ENCODE data around the gene KCNH1. TPM values are rescaled to one million over a fixed set of nuclear protein-coding genes. Genes with fewer than 3 reads are reported as not detected.

The KCNH1 gene
- total and polyA plus RNA-seq, 2 experiments from 2014 or later = 0.03 to 0.17 TPM

DNA sequence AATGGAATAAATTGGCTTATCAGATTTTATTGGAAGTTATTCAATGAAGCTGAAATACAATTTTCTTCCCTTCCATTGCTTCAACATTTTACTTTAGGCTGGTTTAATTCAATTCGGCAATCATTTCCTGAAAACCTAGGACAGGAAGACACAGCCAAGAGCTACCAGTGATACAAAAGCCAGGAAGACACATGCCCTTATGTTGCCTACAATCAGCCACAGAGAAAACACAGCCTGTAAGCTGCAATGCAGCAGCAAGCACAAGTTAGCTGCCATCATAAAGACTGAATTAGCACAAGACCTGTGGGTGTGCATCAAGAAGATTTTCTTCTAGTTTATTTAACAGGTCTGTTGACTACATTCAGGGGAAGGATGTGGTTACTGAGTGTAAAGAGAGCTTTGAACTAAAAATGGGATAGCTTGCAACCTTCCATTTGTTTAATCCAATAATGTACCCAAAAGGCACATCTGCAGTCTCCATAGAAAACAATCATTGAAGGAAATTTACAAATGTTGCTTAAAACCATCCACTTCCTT lies 193.8 kb downstream of the KCNH1 start:
- H4K20me1 ChIP-seq (ENCODE audit: insufficient read depth, poor library complexity, severe bottlenecking) = no peaks in the 10 kb centered on the region
- no peaks in the 10 kb centered on the region for H3K9me3 ChIP-seq (ENCODE audit: low read depth)
- H3K36me3 ChIP-seq (replicated peaks; ENCODE audit: insufficient read depth, low read depth) = no peaks in the 10 kb centered on the region
- no peak for DNase-seq (ENCODE audit: low spot score)
- H3K27me3 ChIP-seq = no peaks in the 10 kb centered on the region
- H3K9me2 ChIP-seq (replicated peaks; ENCODE audit: insufficient read depth) = no peaks in the 10 kb centered on the region
- H3K27ac ChIP-seq = no peak overlapping the region
- no peak overlapping the region for H3K4me2 ChIP-seq
- TF ChIP-seq EZH2 (IDR thresholded peaks at IDR 0.05; ENCODE audit: borderline replicate concordance) = no peak
- TF ChIP-seq, protein P1, sequence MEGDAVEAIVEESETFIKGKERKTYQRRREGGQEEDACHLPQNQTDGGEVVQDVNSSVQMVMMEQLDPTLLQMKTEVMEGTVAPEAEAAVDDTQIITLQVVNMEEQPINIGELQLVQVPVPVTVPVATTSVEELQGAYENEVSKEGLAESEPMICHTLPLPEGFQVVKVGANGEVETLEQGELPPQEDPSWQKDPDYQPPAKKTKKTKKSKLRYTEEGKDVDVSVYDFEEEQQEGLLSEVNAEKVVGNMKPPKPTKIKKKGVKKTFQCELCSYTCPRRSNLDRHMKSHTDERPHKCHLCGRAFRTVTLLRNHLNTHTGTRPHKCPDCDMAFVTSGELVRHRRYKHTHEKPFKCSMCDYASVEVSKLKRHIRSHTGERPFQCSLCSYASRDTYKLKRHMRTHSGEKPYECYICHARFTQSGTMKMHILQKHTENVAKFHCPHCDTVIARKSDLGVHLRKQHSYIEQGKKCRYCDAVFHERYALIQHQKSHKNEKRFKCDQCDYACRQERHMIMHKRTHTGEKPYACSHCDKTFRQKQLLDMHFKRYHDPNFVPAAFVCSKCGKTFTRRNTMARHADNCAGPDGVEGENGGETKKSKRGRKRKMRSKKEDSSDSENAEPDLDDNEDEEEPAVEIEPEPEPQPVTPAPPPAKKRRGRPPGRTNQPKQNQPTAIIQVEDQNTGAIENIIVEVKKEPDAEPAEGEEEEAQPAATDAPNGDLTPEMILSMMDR (IDR thresholded peaks at IDR 0.05; ENCODE audit: poor library complexity) = no peak
- no peak for TF ChIP-seq EZH2phosphoT487 (IDR thresholded peaks at IDR 0.05; ENCODE audit: low read depth, severe bottlenecking, unreplicated experiment)
- no peaks in the 10 kb centered on the region for H3K79me2 ChIP-seq
- H3K4me3 ChIP-seq = no peak overlapping the region
- no peaks in the 10 kb centered on the region for H3K4me1 ChIP-seq (ENCODE audit: insufficient read depth)
- WGBS (ENCODE audit: low lambda C conversion rate, missing lambda C conversion rate) = 95% methylated on average over 1 of the region's 1 CpG
- H2AFZ ChIP-seq = no peak overlapping the region

DNA sequence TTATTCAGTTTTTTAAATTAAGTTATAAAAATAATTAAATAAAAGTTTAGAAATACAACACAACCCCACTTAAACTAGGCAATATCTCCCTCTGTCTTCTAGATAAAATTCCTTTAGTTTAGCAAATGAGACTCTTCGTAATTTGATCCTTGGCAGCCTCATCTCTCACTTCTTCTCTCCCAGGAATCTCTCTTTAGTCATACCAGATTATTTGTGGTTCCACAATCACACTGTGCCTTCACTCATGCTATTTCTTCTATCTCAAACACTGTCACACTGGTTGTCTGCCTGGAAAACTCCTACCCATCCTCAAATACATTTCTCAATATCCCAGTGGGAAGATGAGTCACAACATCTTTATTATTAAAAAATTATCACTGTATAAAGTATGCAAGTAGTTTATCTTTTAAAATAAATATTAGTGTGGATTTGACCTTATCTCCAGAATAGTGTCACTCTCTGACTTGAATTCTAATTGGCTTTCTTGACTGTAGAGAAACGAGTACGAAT lies 195.5 kb downstream of the KCNH1 start:
- Histone ChIP-seq H3K27ac (no peak overlapping the region), H3K9me2 (replicated peaks; ENCODE audit: insufficient read depth) (no peaks in the 10 kb centered on the region), H2AFZ (no peak overlapping the region), H3K9me3 (ENCODE audit: low read depth) (no peaks in the 10 kb centered on the region), H3K4me2 (no peak overlapping the region), H3K79me2 (no peaks in the 10 kb centered on the region), H3K27me3 (no peaks in the 10 kb centered on the region), H4K20me1 (ENCODE audit: insufficient read depth, poor library complexity, severe bottlenecking) (no peaks in the 10 kb centered on the region), H3K36me3 (replicated peaks; ENCODE audit: insufficient read depth, low read depth) (no peaks in the 10 kb centered on the region), H3K4me3 (no peak overlapping the region), H3K4me1 (ENCODE audit: insufficient read depth) (no peaks in the 10 kb centered on the region)
- 76% methylated on average over 3 of the region's 3 CpGs for WGBS (ENCODE audit: low lambda C conversion rate, missing lambda C conversion rate)
- TF ChIP-seq EZH2phosphoT487 (IDR thresholded peaks at IDR 0.05; ENCODE audit: low read depth, severe bottlenecking, unreplicated experiment) (no peak), EZH2 (IDR thresholded peaks at IDR 0.05; ENCODE audit: borderline replicate concordance) (no peak)
- TF ChIP-seq, protein P1 (IDR thresholded peaks at IDR 0.05; ENCODE audit: poor library complexity) = no peak
- no peak for DNase-seq (ENCODE audit: low spot score)

DNA sequence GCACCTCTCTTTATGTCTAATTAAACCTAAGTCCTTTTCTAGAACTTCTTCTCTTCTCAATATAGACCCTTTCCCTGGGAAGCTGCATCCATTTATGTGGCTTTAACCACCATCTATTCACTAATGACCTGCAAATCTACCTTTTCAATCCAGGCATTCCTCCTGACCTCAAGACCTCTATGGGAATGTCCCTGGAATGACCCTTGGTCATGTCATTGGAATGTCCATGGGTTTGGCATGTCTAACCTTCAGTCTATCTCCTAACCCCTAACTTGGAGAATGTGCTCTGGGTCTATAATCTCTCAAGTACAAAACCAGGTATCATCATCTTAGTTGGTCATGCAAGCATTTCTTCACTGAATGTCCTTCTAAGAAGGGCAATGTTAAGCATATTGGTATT lies 196.1 kb downstream of the KCNH1 start:
- Histone ChIP-seq H2AFZ (no peak overlapping the region), H3K79me2 (no peaks in the 10 kb centered on the region), H3K27me3 (no peaks in the 10 kb centered on the region), H3K4me1 (ENCODE audit: insufficient read depth) (no peaks in the 10 kb centered on the region), H3K27ac (no peak overlapping the region), H3K9me2 (replicated peaks; ENCODE audit: insufficient read depth) (no peaks in the 10 kb centered on the region), H3K4me3 (no peak overlapping the region), H3K4me2 (no peak overlapping the region), H3K9me3 (ENCODE audit: low read depth) (no peaks in the 10 kb centered on the region), H4K20me1 (ENCODE audit: insufficient read depth, poor library complexity, severe bottlenecking) (no peaks in the 10 kb centered on the region), H3K36me3 (replicated peaks; ENCODE audit: insufficient read depth, low read depth) (no peaks in the 10 kb centered on the region)
- no peak for TF ChIP-seq EZH2phosphoT487 (IDR thresholded peaks at IDR 0.05; ENCODE audit: low read depth, severe bottlenecking, unreplicated experiment)
- TF ChIP-seq, protein P1 (IDR thresholded peaks at IDR 0.05; ENCODE audit: poor library complexity) = no peak
- TF ChIP-seq EZH2 (IDR thresholded peaks at IDR 0.05; ENCODE audit: borderline replicate concordance) = no peak
- DNase-seq (ENCODE audit: low spot score) = no peak
